Subcutaneous adipose tissue (tissue), 4 donors: Measurements from ENCODE around the gene SCARB1. TPM values are rescaled to one million over a fixed set of nuclear protein-coding genes. Genes with fewer than 3 reads are reported as not detected.

Experiments used
- CTCF ChIP-seq: fragments of 450-650 bp; IDR thresholded peaks from one replicate; pipeline ENCODE4 v1.5.1; 2016; ENCODE audit warnings: low read depth, mild to moderate bottlenecking, control low read depth, antibody characterized with exemption, moderate library complexity
- total RNA-seq, 4 donors: library from RNA; depleted of rRNA; stranded (reverse); fragments of >200 nt; gene quantifications; one replicate each; pipeline ENCODE4 v1.1.0, GENCODE V29; 2016

The SCARB1 gene
- total RNA-seq, 4 donors from 2014 or later: 26.6 to 58.6 (median 38.2) TPM

GRCh38 chr12:124875803-124876132, 12.1 kb upstream of the SCARB1 start:
- no peak for TF ChIP-seq CTCF

- no peak for TF ChIP-seq CTCF
Measured at GRCh38 chr12:124874988-124875802, 11.5 kb upstream of the SCARB1 start.

GRCh38 chr12:124874188-124874587, 10.5 kb upstream of the SCARB1 start:
- no peak for TF ChIP-seq CTCF

GRCh38 chr12:124872068-124872719, 8.5 kb upstream of the SCARB1 start:
- TF ChIP-seq CTCF: no peak

GRCh38 chr12:124871297-124871696, 7.6 kb upstream of the SCARB1 start:
- TF ChIP-seq CTCF: no peak

GRCh38 chr12:124870515-124870914, 6.9 kb upstream of the SCARB1 start:
- no peak for TF ChIP-seq CTCF

GRCh38 chr12:124869059-124869665, 5.5 kb upstream of the SCARB1 start:
- TF ChIP-seq CTCF: no peak
